ENCODE measurements around the gene NOC3L. TPM values are rescaled to one million over a fixed set of nuclear protein-coding genes. Genes with fewer than 3 reads are reported as not detected.

The NOC3L gene
- total RNA-seq, 1 experiment from 2014 or later: 41.2 TPM

GRCh38 chr10:94300042-94300441 is 62.7 kb downstream of the NOC3L start:
- ATAC-seq (no peak), DNase-seq (ENCODE audit: low read depth, low spot score) (no peak)
- ChIA-PET CTCF (no interaction called here), POLR2A (no interaction called here)
- intact Hi-C loops (cut with micrococcal nuclease; ENCODE audit: unreplicated experiment) (no loop called here), in situ Hi-C loops (cut with HindIII; ENCODE audit: low pct_unique_long_range_greater_than_20kb, low sequenced_read_pairs) (no loop called here)
- no peaks in the 10 kb centered on the region for H3K27me3 ChIP-seq (ENCODE audit: control insufficient read depth, insufficient read depth, low read length)
- BruUV-seq (replicated peaks): no TSS peak
- no peak overlapping the region for H3K4me3 ChIP-seq (ENCODE audit: low read depth in 2 of 2, low read length in 2 of 2)
- 0 out of 2 replicates have a peak, but pooled peaks cover 3% of the 10 kb centered on the region for H3K36me3 ChIP-seq (ENCODE audit: control insufficient read depth, insufficient read depth, low read length)
- H3K9me3 ChIP-seq (ENCODE audit: control insufficient read depth, insufficient read depth, low read depth, low read length): no peaks in the 10 kb centered on the region
- no peak overlapping the region for H3K27ac ChIP-seq (ENCODE audit: low read length)
- no peaks in the 10 kb centered on the region for H3K4me1 ChIP-seq (ENCODE audit: control insufficient read depth, insufficient read depth, low read length)
- TF ChIP-seq POLR2AphosphoS5 (IDR thresholded peaks at IDR 0.05; ENCODE audit: low read depth, low read length): no peak
- TF ChIP-seq SIN3A (IDR thresholded peaks at IDR 0.05; ENCODE audit: borderline replicate concordance, insufficient read depth, low read depth, low read length): no peak
- no peak for TF ChIP-seq CTCF (IDR thresholded peaks at IDR 0.05)
- no peak for TF ChIP-seq TCF7L2 (IDR thresholded peaks at IDR 0.05; ENCODE audit: low read depth, low read length)
- TF ChIP-seq REST (IDR thresholded peaks at IDR 0.05; ENCODE audit: insufficient read depth in 1 of 2, low read depth in 2 of 2, low read length in 1 of 2): no peak

DNA sequence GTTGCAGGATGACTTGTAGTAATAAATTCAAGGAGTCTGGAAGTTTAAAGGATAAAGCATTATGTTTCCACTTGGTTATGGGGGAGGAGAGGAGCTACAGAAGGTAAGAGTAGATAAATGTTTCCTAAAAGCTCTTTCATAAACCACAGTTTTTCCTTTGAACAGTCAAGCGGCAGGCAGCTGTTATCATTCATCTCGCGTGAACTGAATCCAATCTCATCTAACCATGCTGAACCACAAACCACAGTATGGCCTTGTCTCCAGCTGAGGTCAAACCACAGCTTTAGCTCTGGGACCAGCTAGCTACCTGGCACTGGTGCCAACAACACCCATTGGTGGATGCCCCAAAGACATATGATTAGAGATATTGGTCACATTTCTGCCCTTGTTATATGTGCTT is 63.3 kb downstream of the NOC3L start:
- Histone ChIP-seq H3K9me3 (ENCODE audit: control insufficient read depth, insufficient read depth, low read depth, low read length) (no peaks in the 10 kb centered on the region), H3K4me3 (ENCODE audit: low read depth in 2 of 2, low read length in 2 of 2) (no peak overlapping the region), H3K4me1 (ENCODE audit: control insufficient read depth, insufficient read depth, low read length) (no peaks in the 10 kb centered on the region), H3K36me3 (ENCODE audit: control insufficient read depth, insufficient read depth, low read length) (0 out of 2 replicates have a peak, but pooled peaks cover 3% of the 10 kb centered on the region), H3K27me3 (ENCODE audit: control insufficient read depth, insufficient read depth, low read length) (no peaks in the 10 kb centered on the region), H3K27ac (ENCODE audit: low read length) (no peak overlapping the region)
- BruUV-seq (replicated peaks): no TSS peak
- POLR2A ChIA-PET: no interaction called here
- DNase-seq (ENCODE audit: low read depth, low spot score): no peak
- in situ Hi-C loops (cut with HindIII; ENCODE audit: low pct_unique_long_range_greater_than_20kb, low sequenced_read_pairs): no loop called here
- CTCF ChIA-PET: no interaction called here
- intact Hi-C loops (cut with micrococcal nuclease; ENCODE audit: unreplicated experiment): no loop called here
- TF ChIP-seq TCF7L2 (IDR thresholded peaks at IDR 0.05; ENCODE audit: low read depth, low read length) (no peak), SIN3A (IDR thresholded peaks at IDR 0.05; ENCODE audit: borderline replicate concordance, insufficient read depth, low read depth, low read length) (no peak)
- no peak for ATAC-seq

- no TSS peak for BruUV-seq (replicated peaks)
- no peak for ATAC-seq
Measured at GRCh38 chr10:94294168-94294567, 68.6 kb downstream of the NOC3L start.

More at GRCh38 chr10:94294168-94294567, 68.6 kb downstream of the NOC3L start:
- POLR2A ChIA-PET: no interaction called here
- CTCF ChIA-PET: no interaction called here
- no peaks in the 10 kb centered on the region for H3K27me3 ChIP-seq (ENCODE audit: control insufficient read depth, insufficient read depth, low read length)
- no peak for TF ChIP-seq CTCF (IDR thresholded peaks at IDR 0.05)
- TF ChIP-seq POLR2AphosphoS5 (IDR thresholded peaks at IDR 0.05; ENCODE audit: low read depth, low read length): no peak
- TF ChIP-seq REST (IDR thresholded peaks at IDR 0.05; ENCODE audit: insufficient read depth in 1 of 2, low read depth in 2 of 2, low read length in 1 of 2): no peak
- no peak for TF ChIP-seq SIN3A (IDR thresholded peaks at IDR 0.05; ENCODE audit: borderline replicate concordance, insufficient read depth, low read depth, low read length)
- H3K27ac ChIP-seq (ENCODE audit: low read length): no peak overlapping the region
- DNase-seq (ENCODE audit: low read depth, low spot score): no peak
- in situ Hi-C loops (cut with HindIII; ENCODE audit: low pct_unique_long_range_greater_than_20kb, low sequenced_read_pairs): no loop called here
- no peak overlapping the region for H3K4me3 ChIP-seq (ENCODE audit: low read depth in 2 of 2, low read length in 2 of 2)
- no peaks in the 10 kb centered on the region for H3K4me1 ChIP-seq (ENCODE audit: control insufficient read depth, insufficient read depth, low read length)
- no peaks in the 10 kb centered on the region for H3K9me3 ChIP-seq (ENCODE audit: control insufficient read depth, insufficient read depth, low read depth, low read length)
- intact Hi-C loops (cut with micrococcal nuclease; ENCODE audit: unreplicated experiment): no loop called here
- 0 out of 2 replicates have a peak, but pooled peaks cover 3% of the 10 kb centered on the region for H3K36me3 ChIP-seq (ENCODE audit: control insufficient read depth, insufficient read depth, low read length)
